NOMO-1 treated with DMSO at 0.1 percent for 48 hours (cell line): ENCODE results near the gene TLCD5.

Experiments used
- DNase-seq: peaks from one replicate; lab custom pipeline; 2025; ENCODE audit not compliant: unreplicated experiment; lab: John Stamatoyannopoulos, UW

Gene TLCD5

DNA sequence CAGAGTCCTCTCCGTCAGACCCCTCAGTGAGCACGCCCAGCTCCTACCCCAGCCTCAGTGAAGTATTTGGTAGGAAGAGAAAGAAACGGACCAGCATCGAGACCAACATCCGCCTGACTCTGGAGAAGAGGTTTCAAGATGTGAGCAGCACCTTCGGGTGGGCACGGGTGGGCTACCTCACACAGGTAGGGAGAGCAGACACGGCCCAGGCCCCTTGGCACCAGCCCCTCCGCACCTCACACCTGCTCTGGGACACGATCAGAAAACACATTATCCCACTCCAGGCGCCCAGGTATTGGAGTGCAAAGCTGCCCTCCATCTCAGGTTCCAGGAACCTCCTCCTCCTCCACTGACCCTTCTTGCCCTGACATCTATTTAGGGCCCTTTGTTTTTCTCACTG is 17.6 kb upstream of the TLCD5 start:
- DNase-seq, result no peak

DNA sequence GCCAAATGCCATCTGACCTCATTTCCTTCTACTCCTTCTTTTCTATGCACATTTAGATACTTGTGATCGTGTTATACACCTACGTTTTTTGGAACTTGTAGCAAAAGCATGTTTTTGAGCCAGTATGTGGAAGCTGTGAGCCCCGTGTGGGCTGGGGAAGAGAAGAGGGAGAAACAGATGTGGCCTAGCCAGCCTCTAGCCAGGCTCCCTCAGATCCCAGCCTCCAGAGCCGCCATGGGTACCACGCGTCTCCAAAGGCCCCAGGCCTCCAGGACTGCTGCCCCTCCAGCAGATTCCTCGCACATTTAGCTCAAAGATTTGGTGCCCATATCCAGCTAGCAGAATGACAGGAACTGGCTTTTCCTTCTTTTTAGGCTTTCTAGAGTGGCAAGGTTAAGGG is 17.0 kb upstream of the TLCD5 start:
- DNase-seq, result no peak

DNA sequence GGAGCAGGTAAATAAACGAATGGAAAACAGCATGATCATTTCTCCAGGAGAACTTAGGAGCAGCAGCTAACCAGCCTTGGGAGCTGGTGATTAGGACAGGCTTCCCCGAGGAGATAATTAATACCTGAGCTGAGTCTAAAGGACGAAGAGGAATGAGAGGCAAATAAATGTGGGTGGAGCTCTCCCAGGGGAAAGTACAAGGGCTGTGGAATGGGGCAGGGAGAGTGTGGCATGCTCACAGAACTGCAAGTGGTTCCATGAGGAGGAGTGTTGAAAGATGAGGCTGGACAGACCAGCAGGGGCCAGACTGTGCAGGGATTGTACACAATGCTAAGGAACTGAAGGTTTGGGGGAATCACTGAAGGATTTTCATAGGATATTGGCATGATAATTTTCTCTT is 14.2 kb upstream of the TLCD5 start:
- DNase-seq, result no peak

DNA sequence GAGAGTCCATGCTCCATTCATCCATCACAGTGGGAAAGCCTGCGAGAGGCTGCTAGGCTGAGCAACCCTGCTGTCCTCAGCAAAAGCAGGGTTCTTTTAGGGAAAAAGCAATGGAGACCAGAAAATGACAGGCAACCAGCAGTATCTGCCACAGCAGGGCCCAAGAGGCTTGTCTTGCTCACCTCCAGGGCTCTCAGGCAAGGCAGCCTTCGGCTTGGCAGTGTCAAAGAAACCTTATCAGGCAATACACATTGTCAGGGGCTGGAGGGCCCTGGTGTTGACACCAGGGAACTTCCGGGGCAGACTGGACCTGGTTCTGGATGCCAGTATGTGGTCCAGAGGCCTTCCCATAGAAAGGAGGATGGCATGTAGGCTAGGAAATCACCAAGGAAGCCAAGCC is 10.2 kb upstream of the TLCD5 start:
- no peak for DNase-seq

DNA sequence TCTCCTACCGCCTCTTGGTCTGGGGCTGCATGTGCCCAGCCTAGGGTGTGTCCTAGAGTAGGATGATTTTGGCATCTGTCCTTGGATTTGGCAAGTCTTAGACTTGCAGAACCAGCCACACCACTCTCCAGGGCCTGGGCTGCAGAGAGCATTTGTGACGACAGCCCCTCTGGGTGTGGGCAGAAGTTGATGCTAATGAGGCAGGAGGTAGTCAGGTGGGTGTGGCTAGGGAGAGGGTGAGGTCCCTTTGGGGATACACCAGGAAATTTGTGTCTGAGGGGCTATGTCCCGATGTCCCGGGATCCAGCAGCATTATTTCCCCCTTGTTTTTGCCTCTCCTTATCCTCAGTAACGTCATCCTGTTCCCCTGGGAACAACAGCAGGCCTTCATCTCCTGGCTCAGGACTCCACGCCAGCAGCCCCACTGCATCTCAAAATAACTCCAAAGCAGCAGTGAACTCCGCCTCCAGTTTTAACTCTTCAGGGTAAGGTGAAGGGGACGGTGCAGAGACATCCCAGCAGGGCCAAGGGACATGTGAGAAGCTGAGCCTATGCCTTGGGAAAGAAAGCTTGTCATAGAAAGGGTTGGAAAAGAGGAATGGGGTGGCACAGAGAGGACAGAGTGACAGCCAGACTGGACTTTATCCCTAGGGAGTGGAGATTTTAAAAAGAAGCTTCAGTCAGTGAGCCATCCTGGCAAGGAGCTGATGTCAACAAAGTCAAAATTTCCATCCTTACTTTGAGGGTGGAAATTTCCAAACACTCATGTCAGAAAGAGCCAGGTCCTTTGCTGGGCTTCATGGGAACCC is 8.0 kb upstream of the TLCD5 start:
- DNase-seq, result no peak

DNA sequence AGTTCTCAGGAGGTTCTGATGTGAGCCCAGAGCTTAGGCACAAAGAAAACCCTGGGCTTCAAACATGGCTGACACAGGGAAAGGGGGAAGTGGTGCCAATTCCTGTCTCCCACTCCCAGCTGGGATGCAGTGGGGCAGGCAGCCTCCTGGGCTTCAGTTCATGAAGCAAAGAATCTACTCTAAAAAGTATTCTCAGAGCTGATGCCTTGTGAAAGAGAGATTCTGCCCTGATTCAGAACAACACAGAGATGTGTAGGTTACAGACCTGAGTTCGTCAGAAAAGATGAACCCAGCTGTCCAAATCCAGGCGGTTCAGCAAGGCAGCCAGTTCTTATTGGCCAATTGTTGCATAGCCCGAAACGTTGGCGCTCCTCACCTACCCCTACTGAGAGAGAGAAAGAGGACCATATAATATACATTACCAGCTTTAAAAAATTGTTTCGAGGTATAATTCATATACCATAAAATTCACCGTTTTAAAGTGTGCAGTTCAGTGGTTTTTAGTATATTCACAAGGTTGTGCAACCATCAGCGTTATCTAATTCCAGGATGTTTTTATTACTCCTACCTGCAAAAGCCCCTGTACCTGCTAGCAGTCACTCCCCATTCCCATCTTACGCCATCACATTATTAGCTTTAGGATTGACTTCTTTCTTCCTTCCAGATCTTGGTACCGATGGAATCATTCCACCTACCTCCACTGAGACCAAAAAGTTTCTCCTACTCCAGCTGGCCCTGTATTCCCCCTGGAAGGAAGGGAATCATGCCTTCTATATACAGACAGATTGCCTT is 7.2 kb upstream of the TLCD5 start:
- DNase-seq, result no peak

DNA sequence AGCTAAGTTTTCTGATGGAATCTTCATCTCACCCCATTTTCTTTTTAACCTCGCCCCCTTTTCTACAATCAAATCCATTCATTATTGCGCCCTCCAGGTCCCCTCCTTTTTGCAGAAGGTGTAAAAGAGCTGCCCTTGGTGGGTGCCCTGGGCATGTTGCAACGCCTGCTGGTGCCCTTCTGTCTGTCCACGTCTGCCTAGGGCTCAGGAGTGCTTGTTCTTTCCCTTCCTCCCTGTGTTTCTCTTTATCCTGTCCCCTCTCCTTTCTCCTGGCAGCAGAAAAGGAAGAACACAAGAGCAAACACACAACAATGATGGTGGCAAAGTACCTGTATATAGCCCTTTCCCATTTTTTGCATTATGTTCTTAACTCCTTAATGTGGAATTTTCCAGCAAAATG is 6.2 kb upstream of the TLCD5 start:
- DNase-seq, result no peak

DNA sequence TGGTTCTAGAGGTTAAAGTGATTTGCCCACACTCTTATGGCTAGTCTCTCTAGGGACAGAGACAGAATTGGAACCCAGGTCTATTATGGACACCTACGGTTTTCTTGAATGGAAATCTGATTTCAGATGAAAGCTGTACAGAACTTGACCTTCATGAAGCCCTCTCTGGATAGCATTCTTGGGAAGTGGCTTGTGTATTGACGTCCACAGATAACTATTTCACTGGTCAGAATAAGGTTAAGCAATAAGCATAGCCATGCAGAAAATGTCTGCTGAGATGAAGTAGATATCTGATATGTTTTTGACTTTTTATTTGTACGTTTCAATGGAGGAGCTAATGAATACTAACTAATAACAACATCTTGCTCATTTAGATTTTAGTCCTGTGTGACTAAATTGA is 1.1 kb downstream of the TLCD5 start:
- DNase-seq, result no peak

DNA sequence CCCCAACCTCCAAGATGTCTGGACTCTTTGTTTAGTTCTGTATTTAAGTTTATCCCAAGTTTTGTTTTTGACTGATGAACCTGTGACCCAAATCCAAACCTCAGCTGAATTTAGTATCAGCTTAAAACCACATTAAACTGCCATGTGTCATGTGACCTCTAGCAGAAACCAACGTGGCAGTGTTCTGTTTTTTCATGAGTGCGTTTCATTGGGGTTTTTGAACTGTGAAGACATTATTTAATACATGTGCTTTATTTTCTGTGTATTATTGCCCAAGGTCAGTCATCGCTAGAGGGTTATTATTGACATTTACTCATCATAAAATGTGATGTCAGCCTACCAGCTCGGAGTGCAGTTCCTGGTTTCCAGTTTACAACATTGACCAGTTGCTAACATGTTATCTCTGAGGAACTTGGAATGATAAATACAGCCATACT is 1.8 kb downstream of the TLCD5 start:
- DNase-seq, result no peak

DNA sequence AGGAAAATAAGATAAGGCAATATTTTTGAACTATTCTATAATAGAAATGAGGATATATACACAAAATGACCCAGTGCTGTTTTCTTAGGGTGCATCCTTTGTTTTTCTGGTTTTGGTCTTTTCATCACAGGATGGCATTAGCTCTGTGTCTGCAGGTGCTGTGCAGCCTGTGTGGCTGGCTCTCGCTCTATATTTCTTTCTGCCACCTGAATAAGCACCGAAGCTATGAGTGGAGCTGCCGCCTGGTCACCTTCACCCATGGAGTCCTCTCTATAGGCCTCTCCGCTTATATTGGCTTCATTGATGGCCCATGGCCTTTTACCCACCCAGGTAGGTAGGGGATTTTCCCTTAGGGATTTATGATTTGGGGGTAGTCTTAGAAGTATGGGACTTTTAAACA is 2.2 kb downstream of the TLCD5 start:
- DNase-seq, result no peak

DNA sequence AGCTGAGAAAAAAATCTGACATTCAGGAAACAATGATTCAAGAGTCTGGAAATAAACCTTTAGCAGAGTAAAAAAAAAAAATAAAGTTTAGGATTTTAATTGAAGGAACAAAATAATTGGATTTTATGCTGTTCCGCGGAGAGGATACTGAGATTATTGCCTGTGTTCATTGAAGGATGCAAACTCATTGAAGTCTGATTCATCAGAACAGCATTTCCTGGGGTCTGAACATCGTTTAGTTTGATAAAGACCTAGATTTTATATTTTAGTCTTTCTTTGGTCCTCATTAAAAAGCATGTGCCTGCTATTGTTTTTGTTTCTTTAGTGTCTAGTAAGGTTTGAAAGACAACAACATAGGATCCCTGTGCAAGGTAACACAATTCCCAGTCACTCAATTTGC is 4.5 kb downstream of the TLCD5 start:
- DNase-seq, result no peak

DNA sequence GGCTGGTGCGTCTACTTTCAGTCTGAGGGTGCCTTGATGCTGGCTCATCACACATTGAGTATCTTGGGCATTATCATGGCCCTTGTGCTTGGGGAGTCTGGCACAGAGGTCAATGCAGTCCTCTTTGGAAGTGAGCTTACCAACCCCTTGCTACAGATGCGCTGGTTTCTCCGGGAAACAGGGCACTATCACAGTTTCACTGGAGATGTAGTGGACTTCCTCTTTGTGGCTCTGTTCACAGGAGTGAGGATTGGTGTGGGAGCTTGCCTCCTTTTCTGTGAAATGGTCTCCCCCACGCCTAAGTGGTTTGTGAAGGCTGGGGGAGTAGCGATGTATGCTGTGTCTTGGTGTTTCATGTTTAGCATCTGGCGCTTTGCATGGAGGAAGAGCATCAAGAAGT is 4.9 kb downstream of the TLCD5 start:
- no peak for DNase-seq

DNA sequence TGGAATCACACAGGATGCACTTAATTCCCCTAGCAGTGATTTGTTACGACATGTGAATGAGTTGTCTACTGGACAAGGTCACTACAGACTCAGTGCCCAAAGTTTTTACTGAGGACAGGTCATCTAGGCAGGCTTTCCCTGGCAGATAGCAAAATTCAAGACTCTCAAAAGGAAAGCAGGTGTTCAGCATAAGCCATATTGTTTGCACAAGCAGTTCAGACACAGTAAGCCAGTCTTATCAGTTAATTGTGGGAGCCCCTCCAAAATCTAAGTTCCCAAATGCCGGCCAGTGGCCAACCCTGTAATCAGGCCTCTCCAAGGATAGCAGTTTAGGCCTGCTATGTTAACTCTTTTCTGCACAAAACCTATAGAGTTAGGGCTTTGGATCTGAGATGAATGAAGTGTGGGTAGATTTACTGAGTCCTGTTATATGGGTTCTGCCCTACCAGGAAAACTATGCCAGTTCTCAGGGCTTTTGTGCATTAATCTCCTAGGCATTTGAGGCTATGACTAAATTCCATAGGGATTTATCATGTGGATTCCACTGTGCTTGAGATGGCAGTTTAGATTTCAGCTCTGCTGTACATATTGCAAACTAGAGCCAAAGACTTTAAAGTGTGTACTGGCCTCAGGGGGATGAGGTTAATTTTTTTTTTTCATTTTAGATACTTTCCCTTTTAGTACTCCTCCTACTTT is 6.3 kb downstream of the TLCD5 start:
- no peak for DNase-seq

DNA sequence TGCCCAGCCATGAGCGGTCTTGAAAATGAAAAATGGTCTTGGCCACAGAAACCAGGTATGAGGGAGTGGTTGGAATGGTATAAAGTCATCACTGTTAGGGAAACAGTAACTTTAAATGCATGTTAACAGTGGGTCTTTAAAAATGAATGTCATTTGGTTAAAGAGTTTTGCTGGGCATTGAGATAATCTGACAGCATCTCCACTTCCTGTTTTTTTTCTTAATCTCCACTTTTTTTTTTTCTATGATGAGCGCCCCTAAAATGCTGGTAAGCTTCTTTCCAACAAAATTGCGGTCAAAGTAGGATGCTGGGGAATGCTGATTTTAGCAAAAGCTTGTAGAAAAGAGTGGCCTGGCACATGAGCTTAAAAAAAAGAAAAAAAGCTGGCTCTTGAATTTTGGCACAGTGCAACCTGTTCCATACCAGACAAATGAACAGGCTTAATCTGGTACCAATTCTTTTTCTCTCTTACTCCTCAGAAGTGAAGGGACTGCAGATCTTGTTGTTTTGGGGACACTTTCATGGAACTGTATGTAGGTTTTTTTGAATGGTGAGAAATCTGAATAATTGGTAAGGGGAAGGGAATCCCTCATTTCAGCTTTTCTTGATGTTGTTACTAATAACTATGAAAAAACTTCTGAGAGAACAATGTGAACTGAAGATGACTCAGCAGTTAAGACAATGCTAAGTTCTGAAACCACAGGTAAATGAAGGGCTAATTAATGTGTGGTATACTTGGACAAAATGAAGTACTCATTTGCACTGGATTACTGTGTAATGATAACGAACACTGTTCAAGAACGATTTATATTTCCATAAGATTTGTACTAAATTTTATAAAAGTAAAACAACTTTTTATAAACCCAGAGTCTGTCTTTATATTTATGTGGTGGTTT is 8.0 kb downstream of the TLCD5 start:
- DNase-seq, result no peak

DNA sequence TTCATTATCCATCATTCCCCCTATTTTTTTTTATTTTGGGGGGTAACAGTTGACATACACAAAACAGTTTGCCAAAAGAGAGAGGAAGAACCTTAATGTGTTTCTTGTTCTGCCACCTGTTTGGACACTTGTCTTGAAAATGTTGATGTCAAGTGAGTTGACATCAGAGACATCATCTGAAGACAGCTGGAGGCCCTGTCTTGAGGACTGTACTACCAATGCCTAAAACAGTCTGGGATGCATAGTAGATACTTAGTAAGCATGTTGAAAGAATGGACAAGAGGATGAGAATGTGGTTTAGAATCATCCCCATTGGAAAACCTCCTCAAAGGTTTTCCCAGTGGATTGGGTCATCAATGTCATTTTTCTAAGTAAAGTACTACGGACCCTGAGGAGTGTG is 8.7 kb downstream of the TLCD5 start:
- no peak for DNase-seq

DNA sequence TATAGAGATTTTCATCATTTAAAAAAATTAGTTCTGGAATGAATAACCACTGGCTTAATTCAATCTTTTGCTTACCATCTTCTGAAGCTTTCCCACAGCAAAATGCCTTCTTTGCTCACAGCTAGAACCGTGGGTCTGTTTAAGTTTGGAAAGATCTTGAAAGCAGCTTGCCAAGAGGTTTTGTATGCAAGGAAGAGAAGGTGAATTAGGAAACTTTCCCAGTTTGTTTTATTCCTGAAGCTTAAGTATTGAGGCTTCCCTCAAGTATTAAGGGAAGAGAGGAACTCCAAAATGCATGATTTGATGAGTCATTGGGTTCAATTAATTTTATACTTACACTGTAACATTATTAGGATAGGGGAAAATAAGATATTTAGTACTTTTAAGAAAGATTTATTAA is 9.2 kb downstream of the TLCD5 start:
- no peak for DNase-seq

DNA sequence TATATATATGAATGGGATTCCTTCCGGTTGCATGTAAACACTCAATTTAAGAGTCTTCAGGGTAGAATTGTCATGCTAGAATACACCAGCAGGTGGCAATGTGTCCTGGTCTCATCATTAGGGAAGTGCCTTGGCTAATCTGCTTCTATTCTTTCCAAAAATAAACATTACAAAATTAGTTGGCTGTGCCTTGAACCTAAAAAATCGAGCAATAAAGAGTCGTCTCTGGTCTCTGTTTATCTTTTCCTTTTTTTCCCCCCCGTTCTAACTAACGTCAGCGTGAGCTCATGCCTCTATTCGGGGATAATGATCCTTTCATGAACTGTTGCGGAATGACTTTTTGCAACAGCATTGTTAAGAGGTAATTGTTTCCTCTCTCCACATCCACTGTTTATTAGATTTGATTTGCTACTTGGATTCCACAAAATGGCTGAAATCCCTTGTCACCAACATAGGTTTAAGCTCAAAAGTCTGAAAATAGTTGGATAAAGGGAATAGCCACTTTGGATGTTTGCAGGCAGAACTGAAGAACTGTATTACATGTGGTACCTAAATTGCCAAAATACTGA is 9.9 kb downstream of the TLCD5 start:
- peak; percentile 66 for DNase-seq

DNA sequence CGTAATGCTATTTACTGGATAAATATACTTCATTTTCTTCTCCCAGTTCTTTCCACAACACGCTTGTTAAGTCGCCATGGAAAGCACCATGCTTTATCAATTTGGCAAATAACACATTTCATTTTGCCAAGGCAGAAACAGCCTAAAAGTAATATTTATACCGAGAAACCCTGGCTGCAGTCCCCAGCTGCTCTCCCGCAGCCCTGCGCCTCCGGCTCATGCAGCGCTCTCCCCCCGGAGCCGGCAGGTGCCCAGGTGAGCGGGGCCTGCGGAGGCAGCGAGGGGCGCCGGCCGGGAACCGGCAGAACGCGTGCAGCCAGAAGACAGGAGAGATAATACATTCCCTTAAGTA is 10.4 kb downstream of the TLCD5 start:
- DNase-seq, result no peak

DNA sequence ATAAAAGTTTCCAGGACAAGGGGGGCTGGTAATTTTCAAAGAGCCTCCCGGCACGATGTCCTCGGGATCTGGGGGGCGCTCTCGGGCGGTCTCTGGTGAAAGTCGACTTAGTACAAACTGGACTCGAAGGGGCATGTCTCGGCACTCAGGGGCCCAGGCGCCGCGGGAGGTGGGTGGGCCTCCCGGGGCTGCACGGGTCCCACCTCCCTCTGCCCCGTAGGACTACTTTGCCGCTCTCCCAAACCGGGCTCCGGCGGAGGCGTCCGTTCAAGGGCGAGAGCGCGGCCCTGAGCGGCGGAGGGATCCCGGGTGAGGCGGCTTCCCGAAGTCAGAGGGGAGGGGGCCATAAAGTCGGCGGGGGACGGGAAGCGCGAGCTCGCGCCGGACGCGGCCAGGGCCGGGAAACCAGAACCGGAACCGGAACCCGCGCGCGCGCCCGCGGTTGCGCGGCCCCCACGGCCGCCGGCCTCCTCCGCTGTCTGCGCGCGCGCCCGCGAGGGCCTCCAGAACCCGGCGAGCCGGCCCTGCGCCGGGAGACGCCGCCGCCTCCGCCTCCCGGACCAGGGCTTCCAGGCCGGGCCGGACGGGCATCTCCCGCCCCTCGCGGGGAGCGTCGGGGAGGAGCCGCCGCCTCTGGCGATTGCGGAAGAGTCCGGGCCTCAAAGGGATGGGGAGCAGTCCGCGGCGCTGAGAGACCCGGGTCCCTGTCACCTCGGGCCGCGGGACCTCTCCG is 11.0 kb downstream of the TLCD5 start, which contains the start of gene ARHGEF12:
TSS of gene ARHGEF12 (plus strand) at position 506 of the 733 bp plus-strand sequence. CDS start 831 bp downstream, outside the sequence.
- peak; percentile 11 for DNase-seq
